Ishikawa (cell line): ENCODE results near the gene ZBTB8A.

Experiments
- CEBPB ChIP-seq: IDR thresholded peaks from 2 replicates; pipeline ENCODE4 v1.6.1; 2012
- CREB1 ChIP-seq: IDR thresholded peaks from 2 replicates; pipeline ENCODE4 v1.6.1; 2012; ENCODE audit warnings: low read depth
- EGR1 ChIP-seq: IDR thresholded peaks from 2 replicates; pipeline ENCODE4 v1.6.1; 2012
- EP300 ChIP-seq: IDR thresholded peaks from 2 replicates; pipeline ENCODE4 v1.6.1; 2012; ENCODE audit warnings: borderline replicate concordance
- FOXM1 ChIP-seq: IDR thresholded peaks from 2 replicates; pipeline ENCODE4 v1.6.1; 2012; ENCODE audit warnings: low read depth, borderline replicate concordance
- NFIC ChIP-seq: IDR thresholded peaks from 2 replicates; pipeline ENCODE4 v1.6.1; 2012
- RAD21 ChIP-seq: IDR thresholded peaks from 2 replicates; pipeline ENCODE4 v1.6.1; 2012; ENCODE audit warnings: low read depth
- TAF1 ChIP-seq: IDR thresholded peaks from 2 replicates; pipeline ENCODE4 v1.6.1; 2012; ENCODE audit warnings: low read depth, mild to moderate bottlenecking
- TCF12 ChIP-seq: IDR thresholded peaks from 2 replicates; pipeline ENCODE4 v1.6.1; 2012; ENCODE audit warnings: low read depth
- TEAD4 ChIP-seq: IDR thresholded peaks from 2 replicates; pipeline ENCODE4 v1.6.1; 2012
- YY1 ChIP-seq: IDR thresholded peaks from 2 replicates; pipeline ENCODE4 v1.6.1; 2012; ENCODE audit warnings: low read depth
- ZBTB7A ChIP-seq: IDR thresholded peaks from 2 replicates; pipeline ENCODE4 v1.6.1; 2012; ENCODE audit warnings: low read depth
- TF ChIP-seq, protein P1 (sequence below): IDR thresholded peaks from 2 replicates; pipeline ENCODE4 v1.6.1; 2012
- TF ChIP-seq, protein P2 (sequence below): IDR thresholded peaks from 2 replicates; pipeline ENCODE4 v1.6.1; 2012; ENCODE audit warnings: low read depth, mild to moderate bottlenecking
- TF ChIP-seq, protein P3 (sequence below): IDR thresholded peaks from 2 replicates; pipeline ENCODE4 v1.6.1; 2012

Gene ZBTB8A

DNA sequence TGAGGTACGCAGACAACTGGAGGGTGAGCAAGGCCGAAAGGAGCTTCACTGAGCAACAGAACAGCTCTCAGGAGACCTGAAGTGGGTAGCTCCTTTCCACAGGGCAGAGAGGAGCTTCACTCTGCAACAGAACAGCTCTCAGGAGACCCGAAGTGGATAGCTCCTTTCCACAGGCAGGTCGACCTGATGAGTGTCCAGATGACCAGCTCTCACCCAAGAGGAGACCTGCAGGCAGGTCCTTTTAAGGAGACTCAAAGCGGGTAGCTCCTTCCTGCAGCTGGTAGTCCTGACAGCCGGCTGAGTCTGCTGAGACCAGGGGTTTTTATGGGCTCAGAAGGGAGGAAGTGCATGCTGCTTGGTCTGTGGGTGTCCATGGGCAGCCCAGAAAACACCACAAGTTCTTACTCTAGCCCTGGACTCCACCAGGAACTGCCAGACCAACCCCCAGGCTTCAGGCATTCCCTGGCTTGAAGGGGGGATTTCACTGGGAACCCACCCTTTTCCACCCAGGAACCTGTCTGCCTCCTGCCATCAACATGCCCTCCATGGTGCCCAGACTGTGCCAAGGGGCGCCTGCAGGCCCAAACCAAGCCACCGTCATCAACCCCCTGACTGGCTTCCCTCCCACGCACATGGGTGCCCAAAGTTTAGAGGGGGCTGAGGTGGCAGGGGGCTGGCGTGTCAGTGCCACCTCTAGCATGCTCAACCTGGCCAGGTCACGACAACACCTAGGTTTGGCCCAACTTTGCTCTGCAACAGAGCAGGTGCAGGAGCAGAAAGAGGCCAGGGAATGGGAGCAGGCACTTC, 67.5 kb downstream of the ZBTB8A start:
- TF ChIP-seq EP300 (no peak), FOXM1 (no peak), YY1 (no peak), TEAD4 (no peak), EGR1 (no peak), TAF1 (no peak), TCF12 (no peak)
- TF ChIP-seq, protein P1, sequence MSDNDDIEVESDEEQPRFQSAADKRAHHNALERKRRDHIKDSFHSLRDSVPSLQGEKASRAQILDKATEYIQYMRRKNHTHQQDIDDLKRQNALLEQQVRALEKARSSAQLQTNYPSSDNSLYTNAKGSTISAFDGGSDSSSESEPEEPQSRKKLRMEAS, result no peak

DNA sequence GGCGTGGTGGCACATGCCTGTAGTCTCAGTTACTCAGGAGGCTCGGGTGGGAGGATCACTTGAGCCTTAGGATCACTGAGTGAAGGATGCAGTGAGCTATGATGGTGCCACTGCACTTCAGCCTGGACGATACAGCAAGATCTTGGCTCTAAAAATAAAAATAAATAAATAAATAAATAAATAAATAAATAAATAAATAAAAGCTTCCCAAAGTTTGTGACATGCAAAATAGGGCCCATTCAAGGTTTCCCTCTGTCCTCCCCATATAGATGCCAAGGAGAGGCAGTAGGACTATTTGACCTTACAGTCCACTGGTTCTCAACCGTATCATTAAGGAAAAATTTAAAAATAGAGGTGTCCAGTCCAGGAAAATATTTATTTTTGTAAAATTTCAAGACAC, 70.0 kb downstream of the ZBTB8A start:
- TF ChIP-seq, protein P1, result no peak
- TF ChIP-seq YY1 (no peak), NFIC (no peak), EGR1 (no peak), RAD21 (no peak), CEBPB (no peak), FOXM1 (no peak), CREB1 (no peak), TAF1 (no peak), EP300 (no peak), TCF12 (no peak), ZBTB7A (no peak), TEAD4 (no peak)
- TF ChIP-seq, protein P2, sequence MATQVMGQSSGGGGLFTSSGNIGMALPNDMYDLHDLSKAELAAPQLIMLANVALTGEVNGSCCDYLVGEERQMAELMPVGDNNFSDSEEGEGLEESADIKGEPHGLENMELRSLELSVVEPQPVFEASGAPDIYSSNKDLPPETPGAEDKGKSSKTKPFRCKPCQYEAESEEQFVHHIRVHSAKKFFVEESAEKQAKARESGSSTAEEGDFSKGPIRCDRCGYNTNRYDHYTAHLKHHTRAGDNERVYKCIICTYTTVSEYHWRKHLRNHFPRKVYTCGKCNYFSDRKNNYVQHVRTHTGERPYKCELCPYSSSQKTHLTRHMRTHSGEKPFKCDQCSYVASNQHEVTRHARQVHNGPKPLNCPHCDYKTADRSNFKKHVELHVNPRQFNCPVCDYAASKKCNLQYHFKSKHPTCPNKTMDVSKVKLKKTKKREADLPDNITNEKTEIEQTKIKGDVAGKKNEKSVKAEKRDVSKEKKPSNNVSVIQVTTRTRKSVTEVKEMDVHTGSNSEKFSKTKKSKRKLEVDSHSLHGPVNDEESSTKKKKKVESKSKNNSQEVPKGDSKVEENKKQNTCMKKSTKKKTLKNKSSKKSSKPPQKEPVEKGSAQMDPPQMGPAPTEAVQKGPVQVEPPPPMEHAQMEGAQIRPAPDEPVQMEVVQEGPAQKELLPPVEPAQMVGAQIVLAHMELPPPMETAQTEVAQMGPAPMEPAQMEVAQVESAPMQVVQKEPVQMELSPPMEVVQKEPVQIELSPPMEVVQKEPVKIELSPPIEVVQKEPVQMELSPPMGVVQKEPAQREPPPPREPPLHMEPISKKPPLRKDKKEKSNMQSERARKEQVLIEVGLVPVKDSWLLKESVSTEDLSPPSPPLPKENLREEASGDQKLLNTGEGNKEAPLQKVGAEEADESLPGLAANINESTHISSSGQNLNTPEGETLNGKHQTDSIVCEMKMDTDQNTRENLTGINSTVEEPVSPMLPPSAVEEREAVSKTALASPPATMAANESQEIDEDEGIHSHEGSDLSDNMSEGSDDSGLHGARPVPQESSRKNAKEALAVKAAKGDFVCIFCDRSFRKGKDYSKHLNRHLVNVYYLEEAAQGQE, result no peak
- TF ChIP-seq, protein P3, sequence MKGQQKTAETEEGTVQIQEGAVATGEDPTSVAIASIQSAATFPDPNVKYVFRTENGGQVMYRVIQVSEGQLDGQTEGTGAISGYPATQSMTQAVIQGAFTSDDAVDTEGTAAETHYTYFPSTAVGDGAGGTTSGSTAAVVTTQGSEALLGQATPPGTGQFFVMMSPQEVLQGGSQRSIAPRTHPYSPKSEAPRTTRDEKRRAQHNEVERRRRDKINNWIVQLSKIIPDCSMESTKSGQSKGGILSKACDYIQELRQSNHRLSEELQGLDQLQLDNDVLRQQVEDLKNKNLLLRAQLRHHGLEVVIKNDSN, result no peak

DNA sequence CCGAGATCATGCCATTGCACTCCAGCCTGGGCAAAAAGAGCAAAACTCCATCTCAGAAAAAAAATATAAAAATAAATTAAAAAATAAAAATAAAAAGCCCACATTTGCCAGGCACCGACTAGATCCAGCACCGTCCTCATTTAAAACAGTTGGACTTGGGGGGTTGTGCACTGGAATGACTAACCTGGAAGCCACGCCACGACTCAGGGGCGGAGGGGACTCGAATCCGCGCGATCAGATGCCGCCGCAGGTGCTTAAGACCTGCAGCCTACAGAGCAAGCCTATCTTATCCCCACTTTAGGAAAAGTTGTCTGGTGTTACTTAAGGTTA, 72.6 kb downstream of the ZBTB8A start:
- TF ChIP-seq FOXM1 (no peak), RAD21 (no peak)
- TF ChIP-seq, protein P1, result no peak

DNA sequence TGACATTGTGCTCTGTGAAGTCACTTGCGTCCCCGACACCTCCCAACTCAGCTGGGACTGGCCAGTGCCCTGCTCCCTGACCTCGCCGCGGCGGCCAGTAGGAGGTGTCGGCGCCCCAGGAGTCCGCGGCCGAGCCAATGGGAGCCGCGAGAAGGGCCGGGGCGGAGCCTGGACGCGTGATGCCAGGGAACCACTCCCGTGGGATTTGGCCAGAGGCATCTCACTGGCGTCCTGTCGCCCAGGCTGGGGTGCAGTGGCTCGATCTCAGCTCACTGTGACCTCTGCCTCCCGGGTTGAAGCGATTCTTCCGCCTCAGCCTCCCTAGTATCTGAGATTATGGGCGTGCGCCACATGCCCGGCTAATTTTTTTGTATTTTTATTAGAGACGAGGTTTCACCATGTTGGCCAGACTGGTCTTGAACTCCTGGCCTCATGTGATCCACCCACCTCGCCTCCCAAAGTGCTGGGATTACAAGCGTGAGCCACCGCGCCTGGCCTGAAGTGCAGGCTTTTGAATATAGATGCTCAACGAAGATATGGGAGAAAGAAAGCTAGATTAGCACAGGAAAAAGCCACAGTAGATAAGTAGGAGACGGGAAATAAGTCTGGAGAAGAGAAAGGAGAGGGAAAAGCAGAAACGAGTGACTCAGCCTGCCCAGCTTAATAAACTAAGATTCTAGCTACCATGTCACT, 73.1 kb downstream of the ZBTB8A start:
- no peak for TF ChIP-seq RAD21
- peak; percentile 37; the same call in 1 of the 2 replicates for TF ChIP-seq TAF1
- TF ChIP-seq, protein P3, result peak; percentile 80

DNA sequence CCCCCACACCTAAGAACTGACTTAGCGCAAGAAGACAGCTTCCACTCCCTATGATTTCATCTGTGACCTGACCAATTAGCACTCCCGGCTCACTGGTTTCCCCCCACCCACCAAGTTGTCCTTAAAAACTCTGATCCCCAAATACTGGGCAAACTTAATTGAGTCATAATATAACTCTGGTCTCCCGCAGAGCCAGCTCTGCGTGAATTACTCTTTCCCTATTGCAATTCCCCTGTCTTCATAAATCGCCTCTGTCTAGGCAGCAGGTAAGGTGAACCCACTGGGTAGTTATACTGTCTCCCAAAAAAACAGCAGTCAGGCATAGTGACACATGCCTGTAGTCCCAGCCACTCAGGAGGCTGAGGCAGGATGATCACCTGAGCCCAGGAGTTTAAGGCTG, 74.2 kb downstream of the ZBTB8A start:
- TF ChIP-seq, protein P2, result no peak
- TF ChIP-seq TEAD4 (no peak), FOXM1 (no peak), TCF12 (no peak), EGR1 (no peak), YY1 (no peak), CEBPB (no peak), NFIC (no peak), CREB1 (no peak), TAF1 (no peak), RAD21 (no peak), ZBTB7A (no peak), EP300 (no peak)
- TF ChIP-seq, protein P1, result no peak
- TF ChIP-seq, protein P3, result no peak
